BE2C (cell line): Measurements from ENCODE around the gene EXOC4.

Source experiments
- DNase-seq: peaks from one replicate; pipeline ENCODE4 v3.0.0-alpha.2; 2020
- H3K27me3 ChIP-seq: fragments of 250-450 bp; sonication (Bioruptor Pico); 2 replicates; pipeline ENCODE4 v1.5.1; 2020; ENCODE audit warnings: mild to moderate bottlenecking
- H3K36me3 ChIP-seq: fragments of 250-450 bp; sonication (Bioruptor Pico); 2 replicates; pipeline ENCODE4 v1.5.1; 2020; ENCODE audit warnings: mild to moderate bottlenecking
- H3K4me1 ChIP-seq: fragments of 250-450 bp; sonication (Bioruptor Pico); 2 replicates; pipeline ENCODE4 v1.5.1; 2020
- H3K4me3 ChIP-seq: 2 replicates; pipeline ENCODE4 v1.5.1; 2011; ENCODE audit warnings: low read depth, low read length
- H3K9me3 ChIP-seq: fragments of 250-450 bp; sonication (Bioruptor Pico); 2 replicates; pipeline ENCODE4 v1.5.1; 2020
- CTCF ChIP-seq: IDR thresholded peaks from 2 replicates; pipeline ENCODE4 v1.5.1; 2012; ENCODE audit warnings: mild to moderate bottlenecking, low read depth, low read length

EXOC4 gene

GRCh38 chr7:133681529-133681928, 428.7 kb downstream of the EXOC4 start:
- Histone ChIP-seq H3K36me3 (no peaks in the 10 kb centered on the region; the same call in 1 of the 2 replicates), H3K4me3 (no peak overlapping the region), H3K4me1 (peaks cover 37% of the 10 kb centered on the region), H3K27me3 (no peaks in the 10 kb centered on the region), H3K9me3 (no peaks in the 10 kb centered on the region)
- DNase-seq: no peak
- TF ChIP-seq CTCF: no peak

DNA sequence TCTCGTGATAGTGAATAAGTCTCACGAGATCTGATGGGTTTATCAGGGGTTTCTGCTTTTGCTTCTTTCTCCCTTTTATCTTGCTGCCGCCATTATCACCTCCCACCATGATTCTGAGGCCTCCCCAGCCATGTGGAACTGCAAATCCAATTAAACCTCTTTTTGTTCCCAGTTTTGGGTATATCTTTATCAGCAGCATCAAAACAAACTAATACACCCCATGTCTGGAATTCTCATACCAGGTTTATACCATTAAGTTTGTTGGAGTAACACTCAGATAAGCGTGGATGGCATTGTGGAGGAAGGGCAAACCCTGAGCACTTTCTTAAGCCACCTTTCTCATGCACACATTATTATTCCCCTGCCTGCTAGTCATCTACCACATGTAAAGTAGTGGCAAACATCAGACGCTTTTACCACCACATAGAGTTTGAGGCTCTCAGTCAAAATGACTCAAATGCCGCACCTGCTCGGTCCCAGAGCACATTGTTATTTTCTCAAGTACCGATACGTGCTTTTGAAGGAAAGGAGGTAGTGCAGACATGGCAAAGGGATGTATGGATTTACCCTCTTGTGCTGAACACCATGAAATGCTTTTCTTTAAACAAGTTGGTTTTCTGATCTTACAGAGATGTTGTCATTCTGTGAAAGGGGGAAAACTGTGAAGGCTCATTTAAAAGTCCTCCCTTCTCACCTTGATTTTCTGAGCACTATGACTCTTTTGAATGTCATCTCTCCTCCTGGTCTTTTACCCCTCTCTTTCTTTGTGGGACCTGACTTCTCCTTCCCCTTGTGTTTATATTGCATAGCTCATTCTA, 429.7 kb downstream of the EXOC4 start:
- H3K9me3 ChIP-seq: no peaks in the 10 kb centered on the region
- no peak for TF ChIP-seq CTCF

GRCh38 chr7:133683182-133683454, 430.2 kb downstream of the EXOC4 start:
- H3K36me3 ChIP-seq: no peaks in the 10 kb centered on the region; the same call in 1 of the 2 replicates
- H3K4me3 ChIP-seq: no peak overlapping the region
- no peaks in the 10 kb centered on the region for H3K9me3 ChIP-seq
- H3K4me1 ChIP-seq: peaks cover 31% of the 10 kb centered on the region
- no peaks in the 10 kb centered on the region for H3K27me3 ChIP-seq
- DNase-seq: no peak
- no peak for TF ChIP-seq CTCF

More for the DNA sequence above, 429.7 kb downstream of the EXOC4 start:
- Histone ChIP-seq H3K4me1 (peaks cover 31% of the 10 kb centered on the region), H3K36me3 (no peaks in the 10 kb centered on the region; the same call in 1 of the 2 replicates), H3K27me3 (no peaks in the 10 kb centered on the region), H3K4me3 (no peak overlapping the region)
- no peak for DNase-seq

DNA sequence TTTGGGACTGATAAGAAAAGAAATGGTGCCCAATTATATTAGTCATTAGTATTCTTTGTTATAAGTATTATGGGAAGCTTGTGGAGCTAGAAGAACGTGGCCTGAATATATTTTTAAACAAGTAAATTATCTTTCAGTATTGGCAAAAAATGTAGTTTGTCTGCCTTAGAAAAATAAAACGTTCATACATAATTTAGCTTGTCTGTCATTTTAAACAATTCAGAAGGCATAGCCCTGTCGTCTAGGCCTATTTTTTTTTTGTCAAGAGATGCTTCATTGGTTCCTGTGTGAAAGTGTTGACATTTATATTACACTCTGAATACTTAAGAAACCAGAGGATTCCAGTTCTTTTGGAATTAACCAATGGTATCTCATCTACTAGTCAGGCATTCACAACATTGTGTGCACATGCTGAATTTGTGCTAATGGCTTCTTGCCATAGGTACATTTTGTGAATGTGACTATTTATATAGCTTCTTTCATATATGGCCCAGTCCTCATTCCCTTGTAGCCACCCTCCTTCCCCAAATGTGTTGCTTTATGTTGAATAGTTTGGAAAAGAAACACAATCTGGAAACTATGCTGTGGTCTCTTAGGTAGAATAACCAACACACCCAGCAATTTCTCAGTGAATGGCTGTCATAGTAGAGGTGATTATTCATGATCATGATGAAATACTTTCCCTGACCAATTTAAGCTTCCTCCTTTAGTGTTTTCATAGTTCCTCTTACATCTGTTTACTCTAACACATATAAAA, 435.8 kb downstream of the EXOC4 start:
- H3K9me3 ChIP-seq: no peaks in the 10 kb centered on the region
- no peaks in the 10 kb centered on the region for H3K36me3 ChIP-seq
- no peak for DNase-seq
- H3K27me3 ChIP-seq: no peaks in the 10 kb centered on the region
- peaks cover 9% of the 10 kb centered on the region; the same call in 1 of the 2 replicates for H3K4me1 ChIP-seq
- no peak for TF ChIP-seq CTCF
- H3K4me3 ChIP-seq: no peak overlapping the region

DNA sequence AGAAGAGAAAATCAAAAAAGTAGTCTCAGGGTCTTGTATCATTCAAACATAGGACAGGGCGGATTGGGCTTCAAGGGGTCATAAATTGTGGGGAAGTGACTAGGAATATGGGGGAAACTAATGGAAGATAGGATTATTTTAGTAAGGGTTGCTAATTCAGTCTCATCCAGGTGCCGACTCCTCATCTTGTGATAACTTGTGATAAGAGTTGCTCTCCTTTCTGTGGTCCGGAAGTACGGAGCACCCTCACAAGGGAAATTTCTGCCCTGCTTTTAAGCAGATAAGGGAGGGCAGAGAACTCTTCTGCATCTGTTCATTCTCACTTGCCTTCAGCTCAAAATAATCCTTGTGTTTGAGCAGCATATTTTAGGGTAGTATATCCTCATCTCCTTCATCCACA, 437.9 kb downstream of the EXOC4 start:
- no peak for DNase-seq
- H3K9me3 ChIP-seq: no peaks in the 10 kb centered on the region
- no peak overlapping the region for H3K4me3 ChIP-seq
- H3K27me3 ChIP-seq: no peaks in the 10 kb centered on the region
- no peak for TF ChIP-seq CTCF
- no peaks in the 10 kb centered on the region for H3K36me3 ChIP-seq
- H3K4me1 ChIP-seq: peaks cover 9% of the 10 kb centered on the region; the same call in 1 of the 2 replicates
